Lower leg skin (tissue), 3 donors: Measurements from ENCODE around the gene FARP1.

Experiments
- POLR2A ChIP-seq, 2 donors: fragments of 450-650 bp; IDR thresholded peaks; one replicate each; pipeline ENCODE4 v1.6.1; 2016 to 2017; ENCODE audit warnings: antibody characterized with exemption in 2 of 2, mild to moderate bottlenecking in 1 of 2, moderate library complexity in 1 of 2
- TF ChIP-seq, protein P1 (sequence below), 3 donors: fragments of 450-650 bp; IDR thresholded peaks; one replicate each; pipeline ENCODE4 v1.5.1; 2016; ENCODE audit warnings: antibody characterized with exemption in 3 of 3, mild to moderate bottlenecking in 3 of 3, moderate library complexity in 2 of 3

- TF ChIP-seq, protein P1, sequence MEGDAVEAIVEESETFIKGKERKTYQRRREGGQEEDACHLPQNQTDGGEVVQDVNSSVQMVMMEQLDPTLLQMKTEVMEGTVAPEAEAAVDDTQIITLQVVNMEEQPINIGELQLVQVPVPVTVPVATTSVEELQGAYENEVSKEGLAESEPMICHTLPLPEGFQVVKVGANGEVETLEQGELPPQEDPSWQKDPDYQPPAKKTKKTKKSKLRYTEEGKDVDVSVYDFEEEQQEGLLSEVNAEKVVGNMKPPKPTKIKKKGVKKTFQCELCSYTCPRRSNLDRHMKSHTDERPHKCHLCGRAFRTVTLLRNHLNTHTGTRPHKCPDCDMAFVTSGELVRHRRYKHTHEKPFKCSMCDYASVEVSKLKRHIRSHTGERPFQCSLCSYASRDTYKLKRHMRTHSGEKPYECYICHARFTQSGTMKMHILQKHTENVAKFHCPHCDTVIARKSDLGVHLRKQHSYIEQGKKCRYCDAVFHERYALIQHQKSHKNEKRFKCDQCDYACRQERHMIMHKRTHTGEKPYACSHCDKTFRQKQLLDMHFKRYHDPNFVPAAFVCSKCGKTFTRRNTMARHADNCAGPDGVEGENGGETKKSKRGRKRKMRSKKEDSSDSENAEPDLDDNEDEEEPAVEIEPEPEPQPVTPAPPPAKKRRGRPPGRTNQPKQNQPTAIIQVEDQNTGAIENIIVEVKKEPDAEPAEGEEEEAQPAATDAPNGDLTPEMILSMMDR (IDR thresholded peaks at IDR 0.05) = no peak
- TF ChIP-seq POLR2A (IDR thresholded peaks at IDR 0.05) = no peak
Observed at GRCh38 chr13:98346904-98347636, 204.2 kb downstream of the FARP1 start.
